GM19468 (cell line): ENCODE results near the gene TNS1.

Experiments used
- ATAC-seq: cut with Tn5 transposase; IDR thresholded peaks from one replicate; pipeline ENCODE4 v1.9.1; 2021; ENCODE audit warnings: mild to moderate bottlenecking, moderate library complexity, moderate number of reproducible peaks; ENCODE audit not compliant: unreplicated experiment; ENCODE audit errors: extremely low read depth

Gene TNS1

GRCh38 chr2:217861334-217861877, 141.4 kb downstream of the TNS1 start:
- ATAC-seq, result no peak

- no peak for ATAC-seq
These were observed 142.9 kb downstream of the TNS1 start for GRCh38 chr2:217859926-217860325.

- ATAC-seq, result no peak
These were observed 144.0 kb downstream of the TNS1 start for GRCh38 chr2:217858519-217859491.

GRCh38 chr2:217857624-217858506, 144.9 kb downstream of the TNS1 start:
- no peak for ATAC-seq

- ATAC-seq, result no peak
These were observed 145.9 kb downstream of the TNS1 start for GRCh38 chr2:217856871-217857270.

GRCh38 chr2:217856159-217856558, 146.6 kb downstream of the TNS1 start:
- no peak for ATAC-seq

- no peak for ATAC-seq
These were observed 147.9 kb downstream of the TNS1 start for GRCh38 chr2:217854684-217855420.

- ATAC-seq, result no peak
These were observed 148.8 kb downstream of the TNS1 start for GRCh38 chr2:217853961-217854360.

GRCh38 chr2:217853301-217853881, 149.4 kb downstream of the TNS1 start:
- no peak for ATAC-seq

GRCh38 chr2:217852555-217853211, 150.1 kb downstream of the TNS1 start:
- no peak for ATAC-seq

GRCh38 chr2:217851191-217852020, 151.4 kb downstream of the TNS1 start:
- ATAC-seq, result no peak

- no peak for ATAC-seq
These were observed 153.4 kb downstream of the TNS1 start for GRCh38 chr2:217849154-217849975.

GRCh38 chr2:217848351-217848957, 154.3 kb downstream of the TNS1 start:
- no peak for ATAC-seq

- no peak for ATAC-seq
These were observed 155.0 kb downstream of the TNS1 start for GRCh38 chr2:217847552-217848350.

GRCh38 chr2:217847115-217847514, 155.7 kb downstream of the TNS1 start:
- no peak for ATAC-seq

GRCh38 chr2:217846321-217846743, 156.5 kb downstream of the TNS1 start:
- ATAC-seq, result no peak
